Measurements from ENCODE around the gene PVALEF.

PVALEF gene

DNA sequence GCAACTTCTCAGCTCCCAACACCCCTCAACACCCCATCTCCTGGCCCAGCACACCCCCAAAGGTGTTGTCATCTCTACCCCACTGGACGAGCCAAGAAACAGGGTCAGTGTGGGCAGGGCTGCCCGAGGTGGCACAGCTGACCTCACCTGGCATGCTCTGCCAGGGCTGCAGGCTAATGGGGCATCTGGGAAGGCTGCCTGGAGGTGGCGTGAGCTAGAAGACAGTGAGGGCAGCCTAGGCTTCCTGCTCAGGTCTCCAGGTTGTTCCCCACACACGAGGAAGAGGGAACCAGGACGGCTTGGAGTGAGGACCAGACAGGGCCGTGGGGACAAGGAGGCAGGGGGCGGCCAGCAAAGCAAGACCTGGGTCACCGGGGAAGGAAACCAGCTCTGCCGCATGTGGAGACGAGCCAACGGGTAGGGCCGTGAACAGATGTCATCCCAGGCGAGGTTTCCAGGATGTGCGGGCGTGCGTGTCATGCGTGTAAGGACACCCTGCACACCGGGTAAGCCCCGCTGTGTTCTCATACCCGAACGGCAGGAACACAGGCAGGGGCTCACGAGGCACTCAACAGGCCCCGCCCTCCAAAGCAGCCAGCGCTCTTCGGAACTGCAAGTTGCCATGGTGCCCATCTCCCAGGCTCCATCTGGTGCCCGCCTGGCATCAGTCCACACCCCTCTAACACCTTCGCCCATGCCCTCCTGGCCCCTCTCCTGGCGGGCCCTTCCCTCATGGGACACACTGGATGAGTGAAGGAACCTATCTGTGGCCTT, 29.6 kb upstream of the PVALEF start:
- TF ChIP-seq, protein P1, sequence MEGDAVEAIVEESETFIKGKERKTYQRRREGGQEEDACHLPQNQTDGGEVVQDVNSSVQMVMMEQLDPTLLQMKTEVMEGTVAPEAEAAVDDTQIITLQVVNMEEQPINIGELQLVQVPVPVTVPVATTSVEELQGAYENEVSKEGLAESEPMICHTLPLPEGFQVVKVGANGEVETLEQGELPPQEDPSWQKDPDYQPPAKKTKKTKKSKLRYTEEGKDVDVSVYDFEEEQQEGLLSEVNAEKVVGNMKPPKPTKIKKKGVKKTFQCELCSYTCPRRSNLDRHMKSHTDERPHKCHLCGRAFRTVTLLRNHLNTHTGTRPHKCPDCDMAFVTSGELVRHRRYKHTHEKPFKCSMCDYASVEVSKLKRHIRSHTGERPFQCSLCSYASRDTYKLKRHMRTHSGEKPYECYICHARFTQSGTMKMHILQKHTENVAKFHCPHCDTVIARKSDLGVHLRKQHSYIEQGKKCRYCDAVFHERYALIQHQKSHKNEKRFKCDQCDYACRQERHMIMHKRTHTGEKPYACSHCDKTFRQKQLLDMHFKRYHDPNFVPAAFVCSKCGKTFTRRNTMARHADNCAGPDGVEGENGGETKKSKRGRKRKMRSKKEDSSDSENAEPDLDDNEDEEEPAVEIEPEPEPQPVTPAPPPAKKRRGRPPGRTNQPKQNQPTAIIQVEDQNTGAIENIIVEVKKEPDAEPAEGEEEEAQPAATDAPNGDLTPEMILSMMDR (conservative IDR thresholded peaks at IDR 0.05; ENCODE audit: low read depth, low read length) = no peak
- no peak overlapping the region for H3K4me3 ChIP-seq (ENCODE audit: low read length)
- no peak for DNase-seq (ENCODE audit: low read depth)

DNA sequence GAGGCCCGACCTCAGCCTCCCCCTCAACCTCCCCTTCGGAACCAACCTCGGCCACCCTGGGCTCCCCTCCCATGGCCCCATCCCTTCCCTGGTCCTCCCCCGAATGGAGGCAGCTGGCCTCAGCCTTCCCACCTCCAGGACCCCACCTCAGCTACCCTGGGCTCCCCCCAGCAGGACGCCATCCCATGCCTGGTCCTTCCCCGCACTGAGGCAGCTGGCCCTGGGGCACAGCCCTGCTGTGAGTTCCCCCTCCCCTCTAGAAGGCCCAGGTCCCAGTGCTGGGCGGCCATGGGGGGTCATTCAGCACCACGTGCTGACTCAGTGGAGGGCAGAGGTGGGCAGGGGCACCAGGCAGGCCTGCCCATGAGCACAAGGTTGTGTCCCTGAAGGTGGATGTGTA, 28.9 kb upstream of the PVALEF start:
- no peak overlapping the region for H3K4me3 ChIP-seq (ENCODE audit: low read length)
- TF ChIP-seq, protein P1 (conservative IDR thresholded peaks at IDR 0.05; ENCODE audit: low read depth, low read length) = no peak
- no peak for DNase-seq (ENCODE audit: low read depth)

DNA sequence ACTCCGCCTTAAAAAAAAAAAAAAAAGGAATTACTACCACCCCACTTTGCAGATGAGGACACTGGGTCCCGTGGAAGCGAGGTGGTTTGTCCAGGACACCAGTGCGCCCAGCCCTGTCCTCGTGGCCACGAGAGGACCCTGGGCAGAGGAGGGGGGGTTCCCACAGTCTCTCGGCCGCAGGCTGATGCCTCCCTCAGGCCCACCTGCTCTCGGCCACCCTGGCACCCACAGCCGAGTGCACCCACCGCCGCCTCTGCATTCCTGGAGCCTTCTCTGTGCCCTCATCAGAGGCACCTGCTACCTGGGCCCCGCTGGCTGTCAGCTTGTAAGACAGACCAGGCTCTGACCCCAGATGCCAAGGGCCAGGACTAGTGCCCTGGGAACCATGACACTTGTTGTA, 28.1 kb upstream of the PVALEF start:
- DNase-seq (ENCODE audit: low read depth) = no peak
- no peak overlapping the region for H3K4me3 ChIP-seq (ENCODE audit: low read length)
- TF ChIP-seq, protein P1 (conservative IDR thresholded peaks at IDR 0.05; ENCODE audit: low read depth, low read length) = no peak

DNA sequence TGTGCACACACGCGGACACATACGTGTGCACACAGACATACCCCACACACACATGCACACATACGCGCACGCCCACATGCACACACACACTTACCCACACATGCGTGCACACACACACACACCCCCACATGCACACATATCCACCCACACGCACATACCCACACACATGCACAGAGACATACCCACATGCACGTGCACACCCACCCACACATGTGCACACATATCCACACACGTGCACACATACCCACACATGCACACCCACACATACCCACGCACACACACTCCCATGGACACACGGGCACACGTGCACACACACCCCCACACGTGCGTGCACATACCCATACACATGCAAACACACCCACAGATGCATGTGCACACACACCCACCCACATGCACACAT, 27.2 kb upstream of the PVALEF start:
- H3K4me3 ChIP-seq (ENCODE audit: low read length) = no peak overlapping the region
- DNase-seq (ENCODE audit: low read depth) = no peak
- TF ChIP-seq, protein P1 (conservative IDR thresholded peaks at IDR 0.05; ENCODE audit: low read depth, low read length) = no peak

DNA sequence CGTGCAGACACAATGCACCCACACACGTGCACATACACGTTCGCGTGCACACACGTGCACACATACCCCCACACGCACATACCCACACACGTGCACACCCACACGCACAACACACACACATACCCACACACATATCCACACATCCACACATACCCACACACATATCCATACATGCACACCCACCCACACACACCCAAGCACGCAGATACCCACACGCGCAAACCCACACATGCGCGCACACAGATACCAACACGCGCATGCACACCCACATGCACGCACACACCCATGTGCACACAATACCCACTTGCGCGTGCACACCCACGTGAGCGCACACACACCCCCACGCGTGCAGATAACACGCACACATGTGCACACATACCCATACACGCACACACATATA, 26.8 kb upstream of the PVALEF start:
- TF ChIP-seq, protein P1 (conservative IDR thresholded peaks at IDR 0.05; ENCODE audit: low read depth, low read length) = no peak
- no peak for DNase-seq (ENCODE audit: low read depth)
- no peak overlapping the region for H3K4me3 ChIP-seq (ENCODE audit: low read length)

DNA sequence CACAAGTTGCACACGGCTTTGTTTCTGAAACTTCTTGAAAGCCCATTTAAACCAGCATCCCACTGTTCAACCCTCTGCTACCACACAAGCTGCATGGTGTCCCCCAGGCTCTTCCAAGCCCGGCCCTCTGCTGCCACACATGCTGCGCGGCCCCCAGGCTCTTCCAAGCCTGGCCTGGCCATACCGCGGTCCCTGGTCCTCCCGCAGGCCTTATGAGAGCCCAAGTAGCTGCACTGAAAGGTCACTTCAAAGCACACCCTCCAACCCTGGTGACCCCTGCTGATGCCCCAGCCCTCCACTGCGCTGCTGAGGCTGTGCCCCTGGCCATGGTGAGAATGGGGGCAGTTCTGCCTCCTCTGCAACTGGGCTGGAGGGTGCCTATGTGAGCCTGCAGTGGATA, 25.9 kb upstream of the PVALEF start:
- DNase-seq (ENCODE audit: low read depth) = no peak
- H3K4me3 ChIP-seq (ENCODE audit: low read length) = no peak overlapping the region
- TF ChIP-seq, protein P1 (conservative IDR thresholded peaks at IDR 0.05; ENCODE audit: low read depth, low read length) = no peak

DNA sequence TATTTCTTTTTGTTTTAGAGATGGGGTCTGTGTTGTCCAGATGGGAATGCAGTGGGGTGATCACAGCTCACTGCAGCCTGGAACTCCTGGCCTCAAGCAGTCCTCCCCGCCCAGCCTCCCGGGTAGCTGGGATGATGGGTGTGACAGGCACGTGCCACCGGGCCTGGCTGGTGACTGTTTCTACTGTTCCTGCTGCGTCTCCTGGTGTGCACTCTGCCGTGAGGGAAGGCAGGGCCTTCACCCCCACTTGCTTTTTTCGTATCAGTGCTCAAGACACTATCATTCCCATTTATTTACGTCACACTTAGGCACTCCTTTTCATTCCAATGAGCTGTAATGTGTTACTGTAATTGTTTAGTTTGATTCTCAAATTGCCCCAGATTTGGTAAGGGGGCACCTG, 25.3 kb upstream of the PVALEF start:
- no peak for DNase-seq (ENCODE audit: low read depth)
- TF ChIP-seq, protein P1 (conservative IDR thresholded peaks at IDR 0.05; ENCODE audit: low read depth, low read length) = no peak

More for the DNA sequence above, 25.3 kb upstream of the PVALEF start:
- no peak overlapping the region for H3K4me3 ChIP-seq (ENCODE audit: low read length)

All from retinal pigment epithelial cell (primary cell).